PC-9 (cell line): Measurements from ENCODE around the gene C4BPA. TPM values are rescaled to one million over a fixed set of nuclear protein-coding genes. Genes with fewer than 3 reads are reported as not detected.

Experiments
- BruUV-seq: library from RNA; stranded (reverse); fragments of 400-500 nt; replicated peaks from 2 replicates; lab custom pipeline; 2021; lab: Mats Ljungman, UMichigan
- CTCF ChIA-PET: fragments of 300-600 bp; sonication (Branson Sonifier 250); formaldehyde crosslinking; loops from one replicate; lab custom pipeline; 2022; ENCODE audit warnings: antibody characterized with exemption; lab: Charles Lee
- POLR2A ChIA-PET: fragments of 300-600 bp; sonication (Branson Sonifier 250); formaldehyde crosslinking; loops from one replicate; lab custom pipeline; 2022; ENCODE audit warnings: antibody characterized with exemption; ENCODE audit not compliant: unreplicated experiment; lab: Charles Lee
- DNase-seq, 2 experiments: peaks; one replicate each; pipeline versions ENCODE4 v3.0.0 to v3.0.0-alpha.2; 2015 to 2022; ENCODE audit warnings: mixed read lengths in 1 of 2
- H2AFZ ChIP-seq: fragments of 200-600 bp; sonication (generic); 2 replicates; pipeline ENCODE4 v1.8.1; 2017; ENCODE audit warnings: antibody characterized with exemption
- H3F3A ChIP-seq: fragments of 200-600 bp; sonication (generic); 2 replicates; pipeline ENCODE4 v1.8.1; 2017; ENCODE audit warnings: antibody characterized with exemption, mild to moderate bottlenecking, low read depth; ENCODE audit not compliant: insufficient read depth
- H3K27ac ChIP-seq: fragments of 200-600 bp; sonication (generic); 2 replicates; pipeline ENCODE4 v1.6.1; 2016; ENCODE audit warnings: mixed run types
- H3K27me3 ChIP-seq: fragments of 200-600 bp; sonication (generic); 2 replicates; pipeline ENCODE4 v1.6.1; 2016; ENCODE audit warnings: low read depth, mixed run types; ENCODE audit not compliant: insufficient read depth
- H3K36me3 ChIP-seq: fragments of 200-600 bp; sonication (generic); 2 replicates; pipeline ENCODE4 v1.6.1; 2016; ENCODE audit warnings: low read depth, mixed run types
- H3K4me1 ChIP-seq: fragments of 200-600 bp; sonication (generic); replicated peaks from 2 replicates; pipeline ENCODE4 v1.6.1; 2016; ENCODE audit warnings: mixed run types; ENCODE audit not compliant: insufficient read depth
- H3K4me2 ChIP-seq: fragments of 200-600 bp; sonication (generic); 2 replicates; pipeline ENCODE4 v1.6.1; 2017; ENCODE audit warnings: mixed run types
- H3K4me3 ChIP-seq: fragments of 200-600 bp; sonication (generic); 2 replicates; pipeline ENCODE4 v1.6.1; 2016; ENCODE audit warnings: mixed run types
- H3K79me2 ChIP-seq: fragments of 200-600 bp; sonication (generic); 2 replicates; pipeline ENCODE4 v1.6.1; 2017; ENCODE audit warnings: low read depth, mixed run types
- H3K9me2 ChIP-seq: fragments of 200-600 bp; sonication (generic); 2 replicates; pipeline ENCODE4 v1.8.1; 2017; ENCODE audit warnings: mild to moderate bottlenecking; ENCODE audit not compliant: insufficient read depth
- H3K9me3 ChIP-seq: fragments of 200-600 bp; sonication (generic); 2 replicates; pipeline ENCODE4 v1.8.1; 2016; ENCODE audit warnings: low read depth; ENCODE audit not compliant: insufficient read depth
- H4K20me1 ChIP-seq: fragments of 200-600 bp; sonication (generic); 2 replicates; pipeline ENCODE4 v1.8.1; 2017; ENCODE audit not compliant: insufficient read depth
- CTCF ChIP-seq: fragments of 200-600 bp; sonication (generic); conservative IDR thresholded peaks from 2 replicates; pipeline ENCODE4 v1.6.1; 2017; ENCODE audit warnings: mixed run types, antibody characterized with exemption, mild to moderate bottlenecking, moderate library complexity
- EZH2 ChIP-seq: fragments of 200-600 bp; sonication (generic); IDR thresholded peaks from 2 replicates; pipeline ENCODE4 v1.8.0; 2017; ENCODE audit warnings: antibody characterized with exemption, low read depth
- intact Hi-C: fragments of 100-400 bp; cut with micrococcal nuclease; formaldehyde crosslinking; loops from one replicate; pipeline ENCODE4 v1.10.0; 2022; ENCODE audit not compliant: unreplicated experiment
- total RNA-seq: library from RNA; stranded (reverse); gene quantifications from 2 replicates; pipeline ENCODE4 v1.2.3, GENCODE V29; 2021

Gene C4BPA
- total RNA-seq, 1 experiment from 2014 or later = not detected

GRCh38 chr1:207191776-207192175 is 87.7 kb downstream of the C4BPA start:
- Histone ChIP-seq H3K79me2 (no peaks in the 10 kb centered on the region), H3F3A (no peaks in the 10 kb centered on the region), H3K27ac (no peak overlapping the region), H3K9me2 (no peaks in the 10 kb centered on the region), H3K4me1 (no peaks in the 10 kb centered on the region), H3K4me3 (no peak overlapping the region), H4K20me1 (no peaks in the 10 kb centered on the region), H3K4me2 (no peak overlapping the region), H3K27me3 (no peaks in the 10 kb centered on the region), H2AFZ (0 out of 2 replicates have a peak overlapping the region, but pooled peaks have one; percentile 23), H3K9me3 (no peaks in the 10 kb centered on the region), H3K36me3 (no peaks in the 10 kb centered on the region)
- TF ChIP-seq EZH2 = no peak
- TF ChIP-seq CTCF = no peak
- ChIA-PET CTCF (no interaction called here), POLR2A (no interaction called here)
- no peak for DNase-seq
- intact Hi-C loops = no loop called here
- BruUV-seq = no TSS peak

GRCh38 chr1:207194197-207194596 is 90.2 kb downstream of the C4BPA start:
- Histone ChIP-seq H2AFZ (peak overlapping the region; percentile 68; the same call in 1 of the 2 replicates), H3K79me2 (no peaks in the 10 kb centered on the region), H3K4me1 (no peaks in the 10 kb centered on the region), H4K20me1 (no peaks in the 10 kb centered on the region), H3K9me3 (peaks cover 7% of the 10 kb centered on the region; the same call in 1 of the 2 replicates), H3K27me3 (no peaks in the 10 kb centered on the region), H3K9me2 (no peaks in the 10 kb centered on the region), H3K4me2 (no peak overlapping the region), H3K36me3 (no peaks in the 10 kb centered on the region), H3K4me3 (no peak overlapping the region), H3F3A (no peaks in the 10 kb centered on the region), H3K27ac (no peak overlapping the region)
- DNase-seq = no peak
- TF ChIP-seq CTCF = no peak
- TF ChIP-seq EZH2 = no peak
- ChIA-PET POLR2A (interaction anchor here (0.6 kb wide), 1 partner anchor 376 kb away, joined by 4 read pairs; no protein-coding TSS in a partner anchor), CTCF (no interaction called here)
- intact Hi-C loops = no loop called here
- no TSS peak for BruUV-seq

Other genes starting within 250 kb of the C4BPA start
- not detected in 2 replicates for gene IL20, start 238.6 kb upstream of the C4BPA start, total RNA-seq
- not detected in 2 replicates for gene IL24, start 206.8 kb upstream of the C4BPA start, total RNA-seq
- 0.63 and 1.2 TPM in 2 replicates for gene FCMR, start 182.3 kb upstream of the C4BPA start, total RNA-seq
- 0.10 TPM in 1 of 2 replicates, not detected in the other for gene PIGR, start 157.8 kb upstream of the C4BPA start, total RNA-seq
- not detected in 2 replicates for gene FCAMR, start 133.8 kb upstream of the C4BPA start, total RNA-seq
- 30.2 and 36.7 TPM in 2 replicates for gene C1orf116, start 71.5 kb upstream of the C4BPA start, total RNA-seq
- gene YOD1, start 53.0 kb upstream of the C4BPA start, total RNA-seq = 11.2 and 12.5 TPM in 2 replicates
- gene PFKFB2, start 51.0 kb upstream of the C4BPA start, total RNA-seq = 16.3 and 28.0 TPM in 2 replicates
- gene C4BPB, start 15.4 kb upstream of the C4BPA start, total RNA-seq = 1.4 and 4.2 TPM in 2 replicates
- gene CD55, start 217.4 kb downstream of the C4BPA start, total RNA-seq = 45.9 and 46.4 TPM in 2 replicates